ENCODE results near the gene SLC12A6.
A peak's percentile ranks its signal among the peaks of the same experiment; 100 is the strongest.
"Not testable (repeated sequence)": the region's sequence is repeated elsewhere in the genome, so short reads cannot be mapped to it uniquely, and the experiment has no call there.

SLC12A6 gene

DNA sequence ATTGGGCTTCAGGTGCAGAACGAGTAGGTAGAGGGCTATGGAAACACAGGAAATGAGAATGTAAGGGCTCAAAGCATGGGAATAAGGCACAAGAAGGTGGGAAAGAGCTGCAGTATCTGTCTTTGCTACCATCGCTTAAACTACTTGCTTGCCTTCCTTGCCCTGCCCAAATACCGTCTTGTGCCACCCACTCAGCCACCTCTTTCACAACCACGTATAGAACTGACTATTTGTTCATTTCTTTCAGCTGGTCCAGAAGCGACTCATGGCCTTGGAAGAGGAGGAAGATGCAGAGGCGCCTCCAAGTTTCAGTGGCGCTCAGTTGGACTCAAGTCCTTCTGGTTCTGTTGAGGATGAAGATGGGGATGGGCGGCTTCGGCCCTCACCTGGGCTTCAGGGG, 17.7 kb upstream of the SLC12A6 start:
- no peak for DNase-seq

- no peak for DNase-seq
Observed at GRCh38 chr15:34354286-34354685, 16.7 kb upstream of the SLC12A6 start.

DNA sequence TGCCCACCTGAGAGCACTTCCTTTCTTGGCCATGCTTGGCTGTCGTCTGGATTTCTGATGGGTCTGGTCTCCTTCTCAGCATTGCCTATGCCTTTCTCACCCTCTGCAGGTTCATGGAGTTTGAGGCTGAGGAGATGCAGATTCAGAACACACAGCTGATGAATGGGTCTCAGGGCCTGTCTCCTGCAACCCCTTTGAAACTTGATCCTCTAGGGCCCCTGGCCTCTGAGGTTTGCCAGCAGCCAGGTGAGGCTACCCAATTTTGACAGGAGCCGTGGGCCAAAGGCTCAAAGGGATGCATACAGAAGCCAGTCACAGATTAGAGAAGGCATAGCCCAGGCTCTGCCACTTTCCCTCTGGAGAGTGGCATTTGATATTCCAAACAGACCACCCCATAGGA, 16.0 kb upstream of the SLC12A6 start:
- no peak for DNase-seq

DNA sequence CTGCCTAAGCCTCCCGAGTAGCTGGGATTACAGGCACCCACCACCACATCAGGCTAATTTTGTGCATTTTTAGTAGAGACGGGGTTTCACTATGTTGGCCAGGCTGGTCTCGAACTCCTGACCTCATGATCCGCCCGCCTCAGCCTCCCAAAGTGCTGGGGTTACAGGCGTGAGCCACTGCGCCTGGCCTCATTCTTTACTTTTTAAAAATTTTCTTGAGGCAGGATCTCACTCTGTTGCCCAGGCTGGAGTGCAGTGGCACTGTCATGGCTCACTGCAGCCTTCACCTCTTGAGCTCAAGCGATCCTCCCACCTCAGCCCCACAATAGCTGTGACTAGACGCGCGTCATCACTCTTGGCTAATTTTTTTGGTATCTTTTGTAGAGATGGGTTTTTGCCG, 15.4 kb upstream of the SLC12A6 start:
- not testable (repeated sequence) for DNase-seq

- no peak for DNase-seq
Observed at GRCh38 chr15:34349769-34350168, 12.2 kb upstream of the SLC12A6 start.

- no peak for DNase-seq
Observed at GRCh38 chr15:34348735-34349300, 11.2 kb upstream of the SLC12A6 start.

GRCh38 chr15:34347951-34348638, 10.5 kb upstream of the SLC12A6 start:
- DNase-seq, result no peak

DNA sequence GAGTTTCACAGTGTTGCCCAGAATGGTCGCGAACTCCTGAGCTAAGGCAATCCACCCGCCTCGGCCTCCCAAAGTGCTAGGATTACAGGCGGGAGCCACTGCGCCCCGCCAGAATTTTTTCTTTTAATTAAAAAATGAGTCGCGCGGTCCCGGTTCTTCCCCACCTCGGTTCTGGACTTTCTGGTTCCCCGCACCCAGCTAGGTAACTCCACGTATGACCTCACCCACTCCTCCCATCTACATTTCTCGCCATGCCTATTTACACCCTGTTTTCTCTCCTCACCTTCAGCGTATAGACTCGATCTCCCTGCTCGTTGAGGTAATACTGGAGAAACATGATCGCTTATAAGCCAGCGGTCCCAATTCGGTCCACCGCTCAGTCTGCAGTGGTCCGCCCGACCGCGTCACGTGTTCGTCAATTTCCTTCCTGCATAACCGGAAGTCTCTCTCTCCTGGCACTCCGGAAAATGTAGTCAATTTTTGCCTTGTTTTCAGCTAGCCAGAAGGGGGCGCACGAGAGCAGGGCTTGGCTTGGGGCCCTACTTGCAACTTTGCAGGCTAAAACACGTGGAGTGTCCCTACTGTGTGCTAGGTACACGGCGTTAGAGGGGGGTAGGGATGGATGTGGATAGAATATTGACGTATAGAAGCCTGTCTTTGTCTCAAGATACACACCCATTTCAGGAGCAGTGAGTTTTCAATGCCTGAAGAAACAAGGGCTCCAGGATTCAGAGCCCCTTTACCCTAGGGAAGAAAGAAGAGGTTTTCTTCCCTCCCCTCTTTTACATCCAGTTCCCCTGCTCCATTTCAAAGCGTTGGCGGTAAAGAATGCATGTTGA, 5.4 kb upstream of the SLC12A6 start, which contains the start of the genes NOP10 and NUTM1:
Gene NOP10, minus strand, starts transcription at position 400 of the 839 bp plus-strand sequence. Its CDS starts 63 bp downstream, at position 337.
Gene NUTM1, plus strand, starts transcription at position 579 of the 839 bp plus-strand sequence. CDS start 382 bp downstream, outside the sequence.
- DNase-seq, result peak; percentile 92

GRCh38 chr15:34342213-34342736, 4.7 kb upstream of the SLC12A6 start:
- DNase-seq, result not testable (repeated sequence)

DNA sequence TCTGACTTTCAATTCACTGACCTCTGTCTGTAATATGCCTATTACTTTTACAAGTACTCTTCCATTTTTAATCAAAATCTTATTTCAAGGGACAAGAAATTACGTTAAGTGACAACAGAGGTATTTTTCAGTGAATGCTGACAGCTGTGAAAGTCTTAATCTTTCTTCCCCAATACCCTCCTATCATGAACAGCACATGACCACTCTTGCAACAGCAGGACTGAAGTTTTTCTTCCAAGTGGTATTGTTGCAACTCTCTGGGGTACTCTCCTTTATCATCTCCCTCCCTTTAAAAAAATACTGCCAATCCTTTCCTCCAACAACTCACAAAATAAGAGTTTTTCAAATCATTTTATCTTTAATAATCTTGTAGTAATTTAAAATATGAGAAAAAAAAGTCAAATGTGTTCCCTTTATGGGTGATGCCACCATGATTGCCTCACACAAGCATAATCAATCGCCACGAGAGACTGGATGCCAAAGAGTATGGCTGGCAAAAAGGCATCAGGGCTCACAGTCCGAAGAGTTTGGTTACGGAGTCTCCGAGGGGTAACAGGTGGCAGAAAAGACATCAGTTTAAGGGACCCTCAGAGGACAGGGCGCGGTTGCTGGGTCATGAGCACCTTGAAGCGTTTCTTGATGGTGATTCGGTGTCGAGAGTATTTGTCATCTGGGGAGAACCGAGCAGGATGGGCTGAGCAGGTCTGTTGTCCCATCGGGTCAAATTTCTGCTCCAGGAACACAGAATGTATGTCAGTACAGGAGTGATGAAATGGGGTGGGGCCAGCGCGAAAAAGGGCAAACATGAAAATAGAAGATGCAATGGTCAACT, 4.0 kb upstream of the SLC12A6 start:
- DNase-seq, result no peak

- DNase-seq, result no peak
Observed at GRCh38 chr15:34339946-34340345, 2.4 kb upstream of the SLC12A6 start.

DNA sequence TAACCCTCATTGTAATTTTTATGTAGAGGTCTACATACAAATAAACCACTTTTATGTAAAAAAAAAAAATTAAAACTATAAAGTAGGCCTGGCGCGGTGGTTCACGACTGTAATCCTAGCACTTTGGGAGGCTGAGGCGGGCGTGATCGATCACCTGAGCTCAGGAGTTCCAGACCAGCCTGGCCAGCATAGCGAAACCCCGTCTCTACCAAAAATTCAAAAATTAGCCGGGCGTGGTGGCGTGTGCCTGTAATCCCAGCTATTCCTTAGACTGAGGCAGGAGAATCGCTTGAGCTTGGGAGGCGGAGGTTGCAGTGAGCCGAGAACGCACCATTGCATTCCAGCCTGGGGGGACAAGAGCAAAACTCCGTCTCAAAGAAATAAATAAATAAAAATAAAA, 766 bp upstream of the SLC12A6 start:
- no peak for DNase-seq

- no peak for DNase-seq
Observed at GRCh38 chr15:34336991-34337556, 507 bp downstream of the SLC12A6 start.

- no peak for DNase-seq
Observed at GRCh38 chr15:34336231-34336990, 1.2 kb downstream of the SLC12A6 start.

DNA sequence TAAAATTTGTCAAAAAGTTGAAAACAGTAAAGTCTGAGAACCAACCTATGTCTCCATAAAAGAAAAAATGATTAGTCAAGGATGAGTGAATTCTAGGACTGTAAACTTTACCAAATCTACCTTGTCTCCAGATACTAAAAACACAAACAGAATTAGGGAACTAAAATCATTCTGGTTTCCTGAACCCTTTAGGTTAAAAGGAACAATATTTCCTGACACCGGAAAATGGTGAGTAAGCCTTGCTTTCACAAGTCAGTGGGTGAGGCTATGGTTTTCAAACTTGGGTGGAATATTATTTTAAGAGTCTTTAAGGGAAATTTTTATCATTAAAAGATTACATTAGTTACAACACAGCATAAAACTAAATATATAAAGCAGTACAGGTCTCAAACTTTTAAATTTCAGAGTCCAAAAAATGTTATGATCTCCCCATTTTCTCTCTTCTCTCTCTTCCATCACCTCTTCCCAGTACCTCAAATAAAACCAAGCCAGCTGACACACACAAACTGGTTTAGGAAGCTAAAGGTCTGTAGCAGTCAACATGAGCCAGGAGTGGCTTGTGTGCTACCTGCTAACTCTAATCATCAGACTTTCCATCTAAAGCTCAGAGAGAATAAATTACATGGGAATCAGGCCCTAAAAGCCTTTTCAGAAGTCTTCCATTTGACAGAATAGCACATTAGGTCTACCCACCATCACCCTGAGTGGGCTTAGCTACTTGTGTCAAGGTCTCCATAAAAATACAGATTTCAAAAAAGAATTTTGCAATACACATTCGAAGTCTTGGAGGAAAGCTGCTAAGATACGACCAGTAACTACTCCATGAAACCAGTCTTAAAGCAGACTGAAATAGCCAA, 2.2 kb downstream of the SLC12A6 start:
- no peak for DNase-seq

DNA sequence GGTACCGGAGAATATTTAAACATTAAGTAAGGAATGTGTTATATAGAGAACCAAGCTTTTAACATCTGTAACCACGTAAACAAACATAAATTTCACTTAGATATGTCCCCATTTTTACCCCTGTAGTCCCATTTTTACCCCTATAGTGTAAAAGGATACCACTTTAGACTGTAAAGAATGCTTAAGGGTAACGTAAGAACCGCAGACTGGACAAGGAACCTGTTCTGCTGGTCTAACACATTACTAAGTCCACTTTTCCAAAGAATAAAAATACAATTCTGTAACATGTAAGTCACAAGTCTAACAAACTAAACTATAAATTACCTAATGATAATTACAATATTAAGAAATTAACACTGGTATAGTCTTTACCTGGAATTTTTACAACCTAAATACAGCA, 2.9 kb downstream of the SLC12A6 start:
- no peak for DNase-seq

DNA sequence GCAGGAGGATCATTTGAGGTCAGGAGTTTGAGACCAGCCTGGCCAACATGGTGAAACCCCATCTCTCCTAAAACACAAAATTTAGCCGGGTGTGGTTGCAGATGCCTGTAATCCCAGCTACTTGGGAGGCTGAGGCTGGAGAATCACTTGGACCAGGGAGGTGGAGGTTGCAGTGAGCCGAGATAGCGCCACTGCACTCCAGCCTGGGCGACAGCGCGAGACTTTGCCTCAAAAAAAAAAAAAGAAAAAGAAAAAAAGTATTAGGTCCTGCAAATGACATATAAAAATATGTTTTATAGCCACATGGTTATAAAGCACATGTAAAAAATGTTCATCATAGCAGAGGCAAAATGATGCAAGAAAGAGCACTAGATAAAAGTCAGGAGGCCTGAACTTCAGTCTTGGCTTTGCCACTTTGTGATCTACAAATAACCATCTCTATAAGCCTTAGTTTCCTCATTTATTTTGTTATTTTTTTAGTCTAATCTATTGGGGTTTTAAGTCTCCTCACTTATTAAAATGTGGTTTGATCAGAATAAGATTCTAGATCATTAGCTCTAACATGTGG, 4.9 kb downstream of the SLC12A6 start:
- DNase-seq, result no peak

DNA sequence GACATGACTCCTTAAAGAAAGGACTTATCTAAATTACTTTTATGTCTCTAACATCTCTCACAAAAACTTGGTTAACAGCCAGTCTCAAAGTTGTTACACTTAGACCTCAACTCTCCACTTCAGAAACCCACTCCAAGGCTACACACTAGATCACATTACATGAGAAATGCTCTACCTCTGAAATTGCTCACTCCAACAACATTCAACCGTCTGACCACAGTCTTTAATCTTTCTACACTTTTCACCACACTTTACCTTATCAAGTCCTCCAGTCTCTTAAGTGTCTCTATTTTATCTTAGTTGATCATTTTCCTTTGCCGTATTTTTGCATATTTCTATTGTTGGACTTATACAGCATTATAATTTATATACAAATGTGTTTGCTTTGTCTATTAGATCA, 5.8 kb downstream of the SLC12A6 start:
- no peak for DNase-seq

DNA sequence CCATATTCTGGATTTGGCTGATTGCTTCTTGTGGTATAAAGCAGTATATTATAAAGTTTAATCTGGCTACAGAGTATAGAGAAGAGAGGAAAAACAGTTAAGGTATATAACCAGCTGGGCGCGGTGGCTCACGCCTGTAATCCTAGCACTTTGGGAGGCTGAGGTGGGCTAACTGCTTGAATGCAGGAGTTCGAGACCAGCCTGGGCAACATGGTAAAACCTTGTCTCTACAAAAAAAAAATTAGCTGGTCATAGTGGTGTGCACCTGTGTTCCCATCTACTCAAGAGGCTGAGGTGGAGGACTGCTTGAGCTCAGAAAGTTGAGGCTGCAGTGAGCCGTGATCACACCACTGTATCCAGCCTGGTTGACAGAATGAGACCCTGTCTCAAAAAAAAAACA, 7.3 kb downstream of the SLC12A6 start:
- DNase-seq, result no peak

GRCh38 chr15:34329006-34329405, 8.6 kb downstream of the SLC12A6 start:
- DNase-seq, result no peak
